BLaER1 (cell line): ENCODE data around the gene DHX35.

Source experiments
- H3K27ac ChIP-seq: shearing (Covaris generic); formaldehyde crosslinking; 2 replicates; pipeline ENCODE4 v1.8.1; 2022
- H3K27me3 ChIP-seq: shearing (Covaris generic); formaldehyde crosslinking; 2 replicates; pipeline ENCODE4 v1.8.1; 2022
- H3K36me3 ChIP-seq: shearing (Covaris generic); formaldehyde crosslinking; 2 replicates; pipeline ENCODE4 v1.8.1; 2022
- H3K4me1 ChIP-seq: shearing (Covaris generic); formaldehyde crosslinking; 2 replicates; pipeline ENCODE4 v1.8.1; 2022
- H3K4me2 ChIP-seq: shearing (Covaris generic); formaldehyde crosslinking; 2 replicates; pipeline ENCODE4 v1.8.1; 2022
- H3K4me3 ChIP-seq: shearing (Covaris generic); formaldehyde crosslinking; 2 replicates; pipeline ENCODE4 v1.8.1; 2022
- H3K9ac ChIP-seq: shearing (Covaris generic); formaldehyde crosslinking; 2 replicates; pipeline ENCODE4 v1.8.1; 2022
- H3K9me3 ChIP-seq: shearing (Covaris generic); formaldehyde crosslinking; 2 replicates; pipeline ENCODE4 v1.8.1; 2022
- H4K20me1 ChIP-seq: shearing (Covaris generic); formaldehyde crosslinking; 2 replicates; pipeline ENCODE4 v1.8.1; 2022
- Cebpa-rat ChIP-seq: shearing (Covaris generic); IDR thresholded peaks from 2 replicates; pipeline ENCODE4 v1.8.1; 2022

The DHX35 gene

DNA sequence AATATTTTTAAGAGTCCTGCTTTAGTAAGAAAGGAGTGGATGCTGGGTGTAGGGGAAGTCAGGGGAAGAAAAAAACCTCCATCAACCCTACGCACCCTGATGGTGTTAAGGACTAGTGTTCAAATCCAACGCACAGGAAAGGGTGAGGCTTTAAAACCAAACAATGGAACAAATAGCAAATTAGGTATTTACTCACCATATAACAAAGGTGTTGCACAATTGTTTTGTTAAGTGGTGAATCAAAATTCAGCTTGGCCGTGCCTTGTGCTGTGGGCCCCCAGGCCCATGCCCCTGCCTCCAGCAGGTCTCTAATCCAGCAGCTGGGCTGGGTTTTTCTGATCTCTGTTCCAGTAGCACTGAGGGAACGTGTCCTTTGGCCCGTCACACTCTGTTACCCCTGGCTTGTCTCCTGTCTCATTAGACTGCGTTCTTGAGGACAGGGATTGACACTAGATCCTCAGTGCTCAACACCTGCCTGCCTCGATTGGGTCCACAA, 24.1 kb upstream of the DHX35 start:
- Histone ChIP-seq H3K4me3 (no peak overlapping the region), H3K27me3 (no peaks in the 10 kb centered on the region), H3K4me2 (0 out of 2 replicates have a peak overlapping the region, but pooled peaks have one; percentile 18), H3K4me1 (peaks cover 44% of the 10 kb centered on the region), H3K9ac (no peak overlapping the region), H3K9me3 (no peaks in the 10 kb centered on the region), H3K27ac (no peak overlapping the region), H4K20me1 (peaks cover 100% of the 10 kb centered on the region), H3K36me3 (peaks cover 97% of the 10 kb centered on the region)
- TF ChIP-seq Cebpa-rat = peak; percentile 24; the same call in 1 of the 2 replicates

DNA sequence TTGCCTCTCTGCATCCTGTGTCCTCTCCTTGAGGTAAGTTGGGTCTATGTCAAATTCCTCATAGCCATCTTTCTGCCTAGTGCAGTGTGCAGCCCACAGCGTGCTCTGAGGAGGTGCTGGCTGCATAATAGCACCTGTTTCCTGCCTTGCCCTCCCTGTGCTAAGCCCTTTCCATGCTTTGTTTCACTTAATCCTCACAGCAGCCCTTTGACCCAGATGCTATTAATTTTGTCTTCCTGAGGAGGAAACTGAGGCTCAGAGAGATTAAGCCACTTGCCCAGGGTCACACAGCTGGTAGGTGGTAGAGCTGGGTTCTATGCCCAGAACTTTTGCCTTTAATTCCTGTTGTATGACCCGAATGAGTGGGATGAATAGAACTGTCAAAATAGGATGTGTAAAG, 22.5 kb upstream of the DHX35 start:
- TF ChIP-seq Cebpa-rat = no peak
- H3K36me3 ChIP-seq = peaks cover 97% of the 10 kb centered on the region
- H4K20me1 ChIP-seq = peaks cover 94% of the 10 kb centered on the region
- H3K27ac ChIP-seq = no peak overlapping the region
- H3K9ac ChIP-seq = 0 out of 2 replicates have a peak overlapping the region, but pooled peaks have one; percentile 1
- peaks cover 44% of the 10 kb centered on the region for H3K4me1 ChIP-seq
- H3K4me2 ChIP-seq = no peak overlapping the region
- no peaks in the 10 kb centered on the region for H3K9me3 ChIP-seq
- no peak overlapping the region for H3K4me3 ChIP-seq
- H3K27me3 ChIP-seq = no peaks in the 10 kb centered on the region

DNA sequence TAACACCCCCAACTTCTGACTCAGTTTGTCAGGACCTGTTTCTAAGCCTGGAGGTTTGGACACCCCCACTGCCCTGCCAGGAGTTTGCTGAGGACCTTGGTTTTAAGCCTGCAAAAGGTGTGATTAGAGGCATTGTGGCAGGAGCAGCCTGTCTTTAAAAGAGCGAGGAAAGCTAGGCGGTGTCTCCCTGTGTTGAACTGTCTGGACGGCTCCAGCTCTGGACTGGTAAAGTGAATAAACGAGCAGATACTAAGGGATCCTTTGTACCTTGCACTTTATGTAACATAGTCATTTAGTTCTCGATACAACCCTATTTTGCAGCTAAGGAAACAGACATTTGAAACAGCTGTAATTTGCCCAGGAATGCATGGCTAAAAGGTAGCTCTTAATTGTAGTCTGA, 21.5 kb upstream of the DHX35 start:
- no peaks in the 10 kb centered on the region for H3K9me3 ChIP-seq
- peaks cover 40% of the 10 kb centered on the region for H3K4me1 ChIP-seq
- H3K4me3 ChIP-seq = no peak overlapping the region
- H3K27ac ChIP-seq = no peak overlapping the region
- no peak overlapping the region for H3K4me2 ChIP-seq
- no peak for TF ChIP-seq Cebpa-rat
- peaks cover 97% of the 10 kb centered on the region for H3K36me3 ChIP-seq
- H3K27me3 ChIP-seq = no peaks in the 10 kb centered on the region
- peaks cover 91% of the 10 kb centered on the region for H4K20me1 ChIP-seq
- no peak overlapping the region for H3K9ac ChIP-seq

DNA sequence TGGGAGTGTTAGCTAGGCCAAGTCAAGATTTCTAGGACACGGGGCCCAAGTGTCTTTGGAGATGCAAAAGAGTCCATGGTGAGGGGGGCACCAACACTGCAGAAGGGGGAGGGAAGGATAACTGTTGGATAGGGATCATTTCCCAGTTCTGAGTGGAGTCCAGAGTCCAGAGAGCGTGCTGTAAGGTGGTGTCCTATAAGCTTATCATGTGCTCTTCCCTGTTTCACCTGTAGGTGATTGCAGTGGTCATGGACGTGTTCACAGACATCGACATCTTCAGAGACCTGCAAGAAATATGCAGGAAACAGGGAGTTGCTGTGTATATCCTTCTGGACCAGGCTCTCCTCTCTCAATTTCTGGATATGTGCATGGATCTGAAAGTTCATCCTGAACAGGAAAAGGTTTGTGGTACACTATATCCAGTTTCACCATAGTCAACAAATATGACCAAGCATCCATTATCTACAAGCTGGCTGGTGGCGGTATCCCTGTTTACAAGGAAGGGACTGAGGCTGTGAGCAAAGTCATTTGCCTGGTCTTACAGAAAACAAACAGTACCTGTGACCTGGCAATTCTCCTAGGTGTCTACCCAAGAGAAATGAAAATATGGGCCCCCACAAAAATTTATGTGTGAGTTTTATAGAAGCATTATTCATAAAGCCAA, 20.3 kb upstream of the DHX35 start:
- Histone ChIP-seq H3K4me2 (no peak overlapping the region), H3K4me3 (no peak overlapping the region), H3K9me3 (no peaks in the 10 kb centered on the region), H3K36me3 (peaks cover 98% of the 10 kb centered on the region), H3K27ac (no peak overlapping the region), H3K4me1 (peaks cover 28% of the 10 kb centered on the region), H3K27me3 (no peaks in the 10 kb centered on the region), H4K20me1 (peaks cover 90% of the 10 kb centered on the region), H3K9ac (no peak overlapping the region)
- TF ChIP-seq Cebpa-rat = no peak

DNA sequence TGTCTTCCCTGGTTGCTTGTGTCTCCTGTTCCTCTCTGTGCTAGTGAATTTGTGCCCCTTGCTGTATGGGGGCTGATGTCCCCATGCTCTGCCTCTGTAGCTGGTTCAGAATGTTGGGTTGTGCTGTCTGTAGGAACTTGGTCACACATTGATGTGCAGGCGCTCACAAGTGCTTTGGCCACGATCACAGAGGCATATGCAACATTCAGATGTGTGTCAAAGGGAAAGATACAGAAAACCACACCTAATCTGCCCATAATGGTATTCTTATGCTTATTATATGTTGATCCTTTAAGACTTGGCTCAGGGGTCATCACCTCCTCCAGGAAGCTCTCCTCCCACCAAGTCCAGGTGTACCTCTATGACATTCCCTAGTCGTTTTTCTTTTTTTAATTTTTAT, 17.1 kb upstream of the DHX35 start:
- Histone ChIP-seq H3K4me2 (no peak overlapping the region), H3K36me3 (peaks cover 98% of the 10 kb centered on the region), H3K4me3 (no peak overlapping the region), H3K9ac (no peak overlapping the region), H4K20me1 (peaks cover 73% of the 10 kb centered on the region), H3K9me3 (no peaks in the 10 kb centered on the region), H3K27ac (no peak overlapping the region), H3K4me1 (no peaks in the 10 kb centered on the region), H3K27me3 (no peaks in the 10 kb centered on the region)
- no peak for TF ChIP-seq Cebpa-rat

DNA sequence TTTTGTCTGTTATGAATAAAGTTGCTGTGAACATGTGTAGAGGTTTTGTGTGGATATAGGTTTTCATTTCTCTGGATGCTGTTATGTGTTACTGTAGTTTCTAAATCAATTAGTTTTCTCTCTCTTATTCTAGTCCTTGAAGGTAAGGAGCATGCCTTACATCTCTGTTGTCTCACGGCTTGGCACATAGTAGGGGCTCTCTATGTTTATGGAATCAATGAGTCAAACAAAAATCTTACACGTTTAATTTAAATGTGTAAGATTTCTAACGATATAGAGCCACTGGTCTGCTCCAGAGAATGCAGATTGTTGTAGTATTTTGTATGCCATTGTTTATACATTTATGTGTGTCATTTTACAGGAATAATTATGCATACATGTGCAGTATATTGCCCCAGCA, 15.3 kb upstream of the DHX35 start:
- H3K27me3 ChIP-seq = no peaks in the 10 kb centered on the region
- peaks cover 69% of the 10 kb centered on the region for H4K20me1 ChIP-seq
- no peaks in the 10 kb centered on the region for H3K4me1 ChIP-seq
- peaks cover 98% of the 10 kb centered on the region for H3K36me3 ChIP-seq
- no peak overlapping the region for H3K27ac ChIP-seq
- H3K4me3 ChIP-seq = no peak overlapping the region
- TF ChIP-seq Cebpa-rat = no peak
- no peak overlapping the region for H3K9ac ChIP-seq
- no peaks in the 10 kb centered on the region for H3K9me3 ChIP-seq
- H3K4me2 ChIP-seq = no peak overlapping the region

DNA sequence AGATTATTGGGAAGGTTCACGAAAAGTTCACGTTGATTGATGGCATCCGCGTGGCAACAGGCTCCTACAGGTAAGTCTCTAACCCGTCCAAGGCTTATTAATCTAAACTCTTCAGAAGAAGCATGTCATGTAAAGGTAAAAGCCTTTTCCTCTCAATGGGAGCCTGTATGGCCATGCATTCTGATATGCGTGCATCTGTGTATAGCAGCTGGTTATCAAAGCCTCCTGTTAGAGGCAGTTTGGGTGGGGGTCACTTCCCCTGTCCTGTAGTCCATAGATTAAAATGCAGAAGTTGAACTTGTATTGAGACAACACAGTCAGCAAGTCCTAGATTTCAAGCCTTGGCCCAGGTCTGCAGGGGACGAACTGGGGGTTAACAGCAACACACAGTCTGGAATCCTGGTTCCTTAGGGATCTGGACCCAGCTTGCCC, 14.2 kb upstream of the DHX35 start:
- Histone ChIP-seq H4K20me1 (peaks cover 59% of the 10 kb centered on the region; the same call in 1 of the 2 replicates), H3K4me1 (no peaks in the 10 kb centered on the region), H3K9ac (no peak overlapping the region), H3K27ac (no peak overlapping the region), H3K4me3 (no peak overlapping the region), H3K9me3 (no peaks in the 10 kb centered on the region), H3K4me2 (no peak overlapping the region), H3K27me3 (no peaks in the 10 kb centered on the region), H3K36me3 (peaks cover 98% of the 10 kb centered on the region)
- TF ChIP-seq Cebpa-rat = no peak

DNA sequence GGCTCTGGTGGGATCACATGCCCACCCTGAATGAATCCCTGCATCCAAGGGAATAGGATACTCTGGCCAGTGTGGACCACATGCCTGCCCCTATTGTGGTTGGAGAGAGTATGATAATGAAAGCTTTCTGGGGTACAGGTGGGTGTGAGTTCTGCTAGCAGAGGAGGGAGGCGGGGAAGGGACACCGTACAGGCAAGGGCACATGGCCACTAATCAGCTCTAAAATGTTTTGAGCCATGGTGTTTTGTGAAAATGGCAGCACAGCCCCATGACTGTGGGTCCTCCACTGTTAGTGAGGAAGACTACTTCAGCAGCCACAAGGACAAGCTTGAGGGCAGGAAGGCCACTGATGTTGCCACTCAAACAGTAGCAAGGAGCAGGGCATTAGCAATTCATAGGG, 11.9 kb upstream of the DHX35 start:
- H3K36me3 ChIP-seq = peaks cover 95% of the 10 kb centered on the region
- H3K4me1 ChIP-seq = no peaks in the 10 kb centered on the region
- no peaks in the 10 kb centered on the region for H3K9me3 ChIP-seq
- H3K9ac ChIP-seq = no peak overlapping the region
- H3K4me2 ChIP-seq = no peak overlapping the region
- no peaks in the 10 kb centered on the region for H3K27me3 ChIP-seq
- no peak overlapping the region for H3K4me3 ChIP-seq
- no peak for TF ChIP-seq Cebpa-rat
- no peak overlapping the region for H3K27ac ChIP-seq
- peaks cover 41% of the 10 kb centered on the region; the same call in 1 of the 2 replicates for H4K20me1 ChIP-seq

DNA sequence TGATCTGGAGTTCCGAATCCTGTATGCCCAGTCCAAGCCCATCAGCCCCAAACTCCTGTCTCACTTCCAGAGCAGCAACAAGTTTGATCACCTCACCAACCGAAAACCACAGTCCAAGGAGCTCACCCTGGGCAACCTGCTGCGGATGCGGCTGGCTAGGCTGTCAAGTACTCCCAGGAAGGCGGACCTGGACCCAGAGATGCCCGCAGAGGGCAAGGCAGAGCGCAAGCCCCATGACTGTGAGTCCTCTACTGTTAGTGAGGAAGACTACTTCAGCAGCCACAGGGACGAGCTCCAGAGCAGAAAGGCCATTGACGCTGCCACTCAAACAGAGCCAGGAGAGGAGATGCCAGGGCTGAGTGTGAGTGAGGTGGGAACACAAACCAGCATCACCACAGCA, 10.5 kb upstream of the DHX35 start:
- no peak overlapping the region for H3K4me2 ChIP-seq
- no peaks in the 10 kb centered on the region for H3K27me3 ChIP-seq
- no peaks in the 10 kb centered on the region for H3K4me1 ChIP-seq
- H3K4me3 ChIP-seq = no peak overlapping the region
- H3K36me3 ChIP-seq = peaks cover 84% of the 10 kb centered on the region
- no peak for TF ChIP-seq Cebpa-rat
- H3K27ac ChIP-seq = no peak overlapping the region
- no peaks in the 10 kb centered on the region for H3K9me3 ChIP-seq
- H3K9ac ChIP-seq = no peak overlapping the region
- H4K20me1 ChIP-seq = peaks cover 32% of the 10 kb centered on the region; the same call in 1 of the 2 replicates

DNA sequence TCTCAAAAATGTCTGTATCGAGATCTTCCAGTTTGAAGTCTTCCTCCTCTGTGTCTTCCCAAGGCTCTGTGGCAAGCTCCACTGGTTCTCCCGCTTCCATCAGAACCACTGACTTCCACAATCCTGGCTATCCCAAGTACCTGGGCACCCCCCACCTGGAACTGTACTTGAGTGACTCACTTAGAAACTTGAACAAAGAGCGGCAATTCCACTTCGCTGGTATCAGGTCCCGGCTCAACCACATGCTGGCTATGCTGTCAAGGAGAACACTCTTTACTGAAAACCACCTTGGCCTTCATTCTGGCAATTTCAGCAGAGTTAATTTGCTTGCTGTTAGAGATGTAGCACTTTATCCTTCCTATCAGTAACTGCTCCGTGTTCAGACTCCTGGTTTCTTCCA, 10.0 kb upstream of the DHX35 start:
- Histone ChIP-seq H3K36me3 (peaks cover 78% of the 10 kb centered on the region), H3K9me3 (no peaks in the 10 kb centered on the region), H3K9ac (no peak overlapping the region), H3K4me2 (no peak overlapping the region), H3K27ac (no peak overlapping the region), H3K4me1 (no peaks in the 10 kb centered on the region), H4K20me1 (peaks cover 28% of the 10 kb centered on the region; the same call in 1 of the 2 replicates), H3K27me3 (no peaks in the 10 kb centered on the region), H3K4me3 (no peak overlapping the region)
- TF ChIP-seq Cebpa-rat = no peak
